T-helper 2 cell treated with Interferon-gamma antibody and Interleukin-4, amounts not matched to agents 5 μg/mL and 100 μg/mL, for 36 hours (primary cell): ENCODE results near the gene NHERF2.

Source experiments
- DNase-seq: peaks from one replicate; pipeline ENCODE4 v3.0.0; 2021; ENCODE audit warnings: low spot score
- H3K27ac Mint-ChIP-seq: one replicate; pipeline ENCODE4 v1.8.0; 2021; ENCODE audit warnings: mild to moderate bottlenecking, mixed read lengths
- H3K27me3 Mint-ChIP-seq: one replicate; pipeline ENCODE4 v1.8.0; 2021; ENCODE audit warnings: low read depth, mixed read lengths
- H3K36me3 Mint-ChIP-seq: one replicate; pipeline ENCODE4 v1.8.0; 2021; ENCODE audit warnings: low read depth, mixed read lengths
- H3K4me1 Mint-ChIP-seq: one replicate; pipeline ENCODE4 v1.8.0; 2021; ENCODE audit warnings: low read depth, mixed read lengths
- H3K4me3 Mint-ChIP-seq: one replicate; pipeline ENCODE4 v1.8.0; 2022; ENCODE audit warnings: mild to moderate bottlenecking, moderate library complexity, mixed read lengths
- H3K9me3 Mint-ChIP-seq: one replicate; pipeline ENCODE4 v1.8.0; 2021; ENCODE audit warnings: mixed read lengths

Gene NHERF2

GRCh38 chr16:2082983-2083364 is 56.3 kb downstream of the NHERF2 start:
- no peak overlapping the region for H3K27ac Mint-ChIP-seq
- DNase-seq, result no peak
- H3K4me3 Mint-ChIP-seq, result no peak overlapping the region
- H3K27me3 Mint-ChIP-seq, result no peaks in the 10 kb centered on the region
- H3K36me3 Mint-ChIP-seq, result no peaks in the 10 kb centered on the region
- no peaks in the 10 kb centered on the region for H3K4me1 Mint-ChIP-seq
- H3K9me3 Mint-ChIP-seq, result no peaks in the 10 kb centered on the region

- no peaks in the 10 kb centered on the region for H3K9me3 Mint-ChIP-seq
- H3K27me3 Mint-ChIP-seq, result no peaks in the 10 kb centered on the region
- H3K36me3 Mint-ChIP-seq, result no peaks in the 10 kb centered on the region
- H3K27ac Mint-ChIP-seq, result no peak overlapping the region
- no peak overlapping the region for H3K4me3 Mint-ChIP-seq
- DNase-seq, result no peak
- H3K4me1 Mint-ChIP-seq, result no peaks in the 10 kb centered on the region
These were observed 56.7 kb downstream of the NHERF2 start for GRCh38 chr16:2083409-2083808.

- Mint-ChIP-seq H3K27ac (no peak overlapping the region), H3K9me3 (no peaks in the 10 kb centered on the region), H3K4me1 (no peaks in the 10 kb centered on the region), H3K27me3 (no peaks in the 10 kb centered on the region), H3K4me3 (no peak overlapping the region), H3K36me3 (peaks cover 1% of the 10 kb centered on the region)
- no peak for DNase-seq
These were observed 57.4 kb downstream of the NHERF2 start for GRCh38 chr16:2083876-2084780.

GRCh38 chr16:2084895-2085625 is 58.4 kb downstream of the NHERF2 start:
- no peaks in the 10 kb centered on the region for H3K9me3 Mint-ChIP-seq
- H3K27ac Mint-ChIP-seq, result no peak overlapping the region
- no peaks in the 10 kb centered on the region for H3K27me3 Mint-ChIP-seq
- peaks cover 2% of the 10 kb centered on the region for H3K36me3 Mint-ChIP-seq
- DNase-seq, result no peak
- no peak overlapping the region for H3K4me3 Mint-ChIP-seq
- H3K4me1 Mint-ChIP-seq, result no peaks in the 10 kb centered on the region

- Mint-ChIP-seq H3K9me3 (no peaks in the 10 kb centered on the region), H3K27me3 (no peaks in the 10 kb centered on the region), H3K4me3 (no peak overlapping the region), H3K4me1 (no peaks in the 10 kb centered on the region), H3K36me3 (peaks cover 4% of the 10 kb centered on the region), H3K27ac (no peak overlapping the region)
- no peak for DNase-seq
These were observed 59.0 kb downstream of the NHERF2 start for GRCh38 chr16:2085669-2086068.

- Mint-ChIP-seq H3K27ac (no peak overlapping the region), H3K4me1 (no peaks in the 10 kb centered on the region), H3K9me3 (no peaks in the 10 kb centered on the region), H3K36me3 (peaks cover 4% of the 10 kb centered on the region), H3K27me3 (no peaks in the 10 kb centered on the region), H3K4me3 (no peak overlapping the region)
- DNase-seq, result no peak
These were observed 59.5 kb downstream of the NHERF2 start for GRCh38 chr16:2086106-2086742.

GRCh38 chr16:2086812-2087747 is 60.4 kb downstream of the NHERF2 start:
- H3K27me3 Mint-ChIP-seq, result no peaks in the 10 kb centered on the region
- H3K9me3 Mint-ChIP-seq, result no peaks in the 10 kb centered on the region
- H3K27ac Mint-ChIP-seq, result no peak overlapping the region
- DNase-seq, result no peak
- H3K36me3 Mint-ChIP-seq, result peaks cover 4% of the 10 kb centered on the region
- no peak overlapping the region for H3K4me3 Mint-ChIP-seq
- H3K4me1 Mint-ChIP-seq, result no peaks in the 10 kb centered on the region

GRCh38 chr16:2087748-2088631 is 61.3 kb downstream of the NHERF2 start:
- Mint-ChIP-seq H3K9me3 (no peaks in the 10 kb centered on the region), H3K27ac (no peak overlapping the region), H3K27me3 (no peaks in the 10 kb centered on the region), H3K4me1 (no peaks in the 10 kb centered on the region), H3K4me3 (no peak overlapping the region), H3K36me3 (peaks cover 4% of the 10 kb centered on the region)
- DNase-seq, result no peak
